H1 (cell line): ENCODE data around the gene LRRC45. TPM values are rescaled to one million over a fixed set of nuclear protein-coding genes. Genes with fewer than 3 reads are reported as not detected.
A peak's percentile ranks its signal among the peaks of the same experiment; 100 is the strongest.

Source experiments
- CTCF ChIA-PET: fragments of 300-600 bp; sonication (Branson Sonifier 250); formaldehyde crosslinking; loops from one replicate; lab custom pipeline; 2021; ENCODE audit not compliant: partially characterized antibody; lab: Charles Lee
- POLR2A ChIA-PET: fragments of 300-600 bp; sonication (Branson Sonifier 250); formaldehyde crosslinking; loops from one replicate; lab custom pipeline; 2021; ENCODE audit warnings: inconsistent platforms; ENCODE audit not compliant: partially characterized antibody; lab: Charles Lee
- DNase-seq, 2 experiments: peaks; one replicate each; pipeline versions ENCODE4 v3.0.0 to v3.0.0-alpha.2; 2010 to 2022; ENCODE audit warnings: low spot score in 2 of 2, low read depth in 1 of 2, mixed read lengths in 1 of 2
- FAIRE-seq: peaks from 2 replicates; lab custom pipeline; 2011; peaks lifted over from hg19 to GRCh38; lab: Jason Lieb, UNC
- H2AFZ ChIP-seq: 2 replicates; pipeline ENCODE4 v1.8.1; 2012; ENCODE audit warnings: low read length, inconsistent platforms
- H2AK5ac ChIP-seq: 2 replicates; pipeline ENCODE4 v1.6.1; 2013; ENCODE audit warnings: low read depth, low read length
- H2BK120ac ChIP-seq: replicated peaks from 2 replicates; pipeline ENCODE3; 2013; ENCODE audit warnings: low read depth, low read length, inconsistent platforms
- H2BK12ac ChIP-seq: 2 replicates; pipeline ENCODE4 v1.6.1; 2013; ENCODE audit warnings: low read depth, low read length
- H2BK15ac ChIP-seq: 2 replicates; pipeline ENCODE4 v1.6.1; 2013; ENCODE audit warnings: low read length
- H2BK20ac ChIP-seq: 2 replicates; pipeline ENCODE4 v1.6.1; 2013; ENCODE audit warnings: low read length
- H2BK5ac ChIP-seq: 2 replicates; pipeline ENCODE4 v1.6.1; 2013; ENCODE audit warnings: low read depth, low read length
- H3K14ac ChIP-seq: 2 replicates; pipeline ENCODE4 v1.6.1; 2013; ENCODE audit warnings: inconsistent platforms; ENCODE audit not compliant: insufficient read length
- H3K18ac ChIP-seq: 2 replicates; pipeline ENCODE4 v1.6.1; 2013; ENCODE audit warnings: low read length; ENCODE audit errors: extremely low read depth
- H3K23ac ChIP-seq: 2 replicates; pipeline ENCODE4 v1.6.1; 2013; ENCODE audit warnings: inconsistent platforms; ENCODE audit not compliant: insufficient read length
- H3K23me2 ChIP-seq: 2 replicates; pipeline ENCODE4 v1.6.1; 2013; ENCODE audit warnings: low read depth, low read length
- H3K27ac ChIP-seq: 2 replicates; pipeline ENCODE4 v1.6.1; 2011; ENCODE audit warnings: low read depth, low read length, inconsistent platforms
- H3K27me3 ChIP-seq, 4 experiments: replicated peaks in 1 of 4; 1 replicate in 1 of 4; 2 replicates in 3 of 4; pipeline versions ENCODE4 v1.6.1 to v1.8.1; 2011 to 2013; ENCODE audit warnings: low read length in 3 of 4, mild to moderate bottlenecking in 3 of 4, inconsistent platforms in 2 of 4, mixed read lengths in 2 of 4, moderate library complexity in 1 of 4; ENCODE audit not compliant: control insufficient read depth in 3 of 4, insufficient read depth in 3 of 4; ENCODE audit errors: extremely low read depth in 1 of 4
- H3K36me3 ChIP-seq, 4 experiments: 2 replicates each; pipeline versions ENCODE4 v1.6.1 to v1.8.1; 2011 to 2013; ENCODE audit warnings: mild to moderate bottlenecking in 4 of 4, low read length in 3 of 4, moderate library complexity in 2 of 4, control low read depth in 1 of 4, inconsistent platforms in 1 of 4; ENCODE audit not compliant: insufficient read depth in 4 of 4, control insufficient read depth in 2 of 4
- H3K4ac ChIP-seq: replicated peaks from 2 replicates; pipeline ENCODE3; 2013; ENCODE audit warnings: low read length, low read depth, mixed read lengths, inconsistent platforms; ENCODE audit not compliant: insufficient read length
- H3K4me1 ChIP-seq, 4 experiments: replicated peaks in 1 of 4; 1 replicate in 1 of 4; 2 replicates in 3 of 4; pipeline versions ENCODE4 v1.6.1 to v1.8.1; 2011 to 2013; ENCODE audit warnings: low read length in 3 of 4, inconsistent platforms in 2 of 4, mixed read lengths in 1 of 4; ENCODE audit not compliant: insufficient read depth in 4 of 4, control insufficient read depth in 3 of 4
- H3K4me2 ChIP-seq, 2 experiments: 2 replicates each; pipeline versions ENCODE4 v1.6.1 to v1.8.1; 2011 to 2013; ENCODE audit warnings: low read depth in 2 of 2, low read length in 2 of 2, control low read depth in 1 of 2, inconsistent platforms in 1 of 2, mild to moderate bottlenecking in 1 of 2; ENCODE audit not compliant: insufficient read depth in 1 of 2
- H3K4me3 ChIP-seq, 4 experiments: fragments of 200-600, 300-600 bp in 1 of 4; sonication (generic), shearing (Covaris generic), sonication (Bioruptor Twin) in 1 of 4; 2 replicates each; pipeline versions ENCODE4 v1.5.1 to v1.8.1; 2011 to 2016; ENCODE audit warnings: low read length in 4 of 4, low read depth in 3 of 4, control low read depth in 2 of 4, inconsistent platforms in 2 of 4, mild to moderate bottlenecking in 2 of 4, mixed read lengths in 1 of 4, moderate library complexity in 1 of 4; ENCODE audit not compliant: insufficient read depth in 2 of 4; ENCODE audit errors: extremely low read depth in 1 of 4
- H3K56ac ChIP-seq: replicated peaks from 2 replicates; pipeline ENCODE3; 2013; ENCODE audit warnings: low read depth, mild to moderate bottlenecking, mixed read lengths, low read length, inconsistent platforms; ENCODE audit not compliant: insufficient read length
- H3K79me1 ChIP-seq: 2 replicates; pipeline ENCODE4 v1.6.1; 2013; ENCODE audit warnings: low read depth, low read length, control low read depth
- H3K79me2 ChIP-seq, 2 experiments: 2 replicates each; pipeline versions ENCODE4 v1.6.1 to v1.8.1; 2012 to 2013; ENCODE audit warnings: low read length in 2 of 2, mild to moderate bottlenecking in 2 of 2, inconsistent platforms in 1 of 2; ENCODE audit not compliant: insufficient read depth in 2 of 2, control insufficient read depth in 1 of 2
- H3K9ac ChIP-seq, 4 experiments: replicated peaks in 1 of 4; 1 replicate in 1 of 4; 2 replicates in 3 of 4; pipeline versions ENCODE4 v1.6.1 to v1.8.1; 2011 to 2013; ENCODE audit warnings: low read depth in 3 of 4, low read length in 3 of 4, control low read depth in 2 of 4, mild to moderate bottlenecking in 2 of 4, moderate library complexity in 2 of 4, inconsistent platforms in 1 of 4; ENCODE audit errors: extremely low read depth in 1 of 4
- H3K9me3 ChIP-seq, 2 experiments: 2 replicates each; pipeline versions ENCODE4 v1.6.1 to v1.8.1; 2012 to 2013; ENCODE audit warnings: mild to moderate bottlenecking in 2 of 2, moderate library complexity in 2 of 2, control low read depth in 1 of 2, inconsistent platforms in 1 of 2, low read depth in 1 of 2, low read length in 1 of 2, mixed read lengths in 1 of 2; ENCODE audit not compliant: insufficient read depth in 2 of 2
- H4K20me1 ChIP-seq, 2 experiments: replicated peaks in 1 of 2; 2 replicates each; pipeline versions ENCODE3 to v1.8.1; 2011 to 2013; ENCODE audit warnings: inconsistent platforms in 2 of 2, low read length in 2 of 2, mild to moderate bottlenecking in 1 of 2; ENCODE audit not compliant: insufficient read depth in 2 of 2, control insufficient read depth in 1 of 2
- H4K5ac ChIP-seq: 2 replicates; pipeline ENCODE4 v1.6.1; 2013; ENCODE audit warnings: low read length, low read depth, mixed read lengths, inconsistent platforms; ENCODE audit not compliant: insufficient read length
- H4K8ac ChIP-seq: 2 replicates; pipeline ENCODE4 v1.8.0; 2013; ENCODE audit warnings: mild to moderate bottlenecking, moderate library complexity, low read length, inconsistent platforms; ENCODE audit not compliant: insufficient read depth; ENCODE audit errors: extremely low read depth
- H4K91ac ChIP-seq: replicated peaks from 2 replicates; pipeline ENCODE3; 2013; ENCODE audit warnings: low read length, mixed read lengths, inconsistent platforms; ENCODE audit not compliant: insufficient read length
- POLR2AphosphoS5 ChIP-seq: IDR thresholded peaks from 2 replicates; pipeline ENCODE4 v1.6.1; 2011; ENCODE audit warnings: low read depth, low read length
- SRF ChIP-seq: IDR thresholded peaks from 2 replicates; pipeline ENCODE4 v1.6.1; 2011; ENCODE audit warnings: mild to moderate bottlenecking, low read depth, low read length, moderate library complexity
- WGBS, 2 experiments: shearing (Covaris generic) in 1 of 2; methylation state at CpG; one replicate each; pipeline versions ENCODE4 v1.1.6 to v1.1.7; 2013 to 2015; ENCODE audit warnings: low lambda C conversion rate in 2 of 2, mixed read lengths in 2 of 2, inconsistent platforms in 1 of 2, low coverage in 1 of 2, missing lambda C conversion rate in 1 of 2; ENCODE audit not compliant: insufficient replicate concordance in 2 of 2, insufficient coverage in 1 of 2, insufficient read length in 1 of 2; ENCODE audit errors: extremely low coverage in 1 of 2, missing lambda C conversion rate in 1 of 2; 5-methylcytosine and 5-hydroxymethylcytosine counted together
- polyA plus RNA-seq, 7 experiments: library from polyadenylated mRNA; depleted of rRNA in 3 of 7; stranded (reverse) in 5 of 7; unstranded in 2 of 7; fragments of >200 nt in 5 of 7; fragments of 200-250 nt in 2 of 7; gene quantifications; 1 replicate in 5 of 7; 2 replicates in 1 of 7; 4 replicates in 1 of 7; pipeline versions ENCODE4 v1.2.1 to v1.2.3, GENCODE V29; 2011 to 2013; ENCODE audit warnings: missing spikeins in 2 of 7, mixed read lengths in 2 of 7
- total RNA-seq: library from RNA; stranded (reverse); fragmentation: NEBNext Ultra II Directional; extraction: Animal tissue kit (Norgen Biotek cat#: 25700); gene quantifications from 2 replicates; pipeline ENCODE4 v1.2.1, GENCODE V29; 2021

Gene LRRC45
- total and polyA plus RNA-seq, 2 of the 8 experiments (the other 6 are each of a cell fraction or from before 2014, with no cell fraction given) = 11.5 to 29.0 TPM

DNA sequence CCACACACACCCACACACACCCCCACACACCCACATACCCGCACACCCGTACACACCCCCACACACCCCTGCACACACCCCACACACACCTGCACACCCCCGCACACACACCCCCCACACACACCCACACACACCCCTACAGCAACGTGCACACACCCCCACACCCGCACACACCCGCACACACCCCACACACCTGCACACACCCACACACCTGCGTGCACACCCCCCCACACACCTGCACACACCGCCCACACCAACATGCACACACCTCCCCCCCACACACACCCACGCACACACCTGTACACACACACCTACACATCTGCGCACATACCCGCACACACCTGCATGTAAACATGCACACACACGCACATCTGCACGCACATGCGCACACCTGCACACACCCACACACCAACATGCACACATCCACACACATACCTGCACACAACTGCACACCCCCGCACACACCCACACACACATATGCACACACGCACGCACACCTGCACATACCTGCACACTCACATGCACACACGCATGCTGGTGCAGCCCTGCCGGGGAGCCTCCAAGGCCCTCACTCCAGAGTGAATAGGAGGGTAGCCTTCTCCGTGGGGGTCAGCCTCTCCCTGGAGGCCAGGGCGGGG lies 38.2 kb upstream of the LRRC45 start:
- Histone ChIP-seq H3K9ac (no peak overlapping the region), H2BK120ac (no peak overlapping the region), H3K23ac (no peak overlapping the region), H3K9me3 (no peaks in the 10 kb centered on the region), H3K4ac (no peak overlapping the region), H4K8ac (no peak overlapping the region), H3K4me1 (no peaks in the 10 kb centered on the region), H3K23me2 (peaks cover 2% of the 10 kb centered on the region; the same call in 1 of the 2 replicates), H2BK15ac (no peak overlapping the region), H3K79me1 (peaks cover 4% of the 10 kb centered on the region; the same call in 1 of the 2 replicates), H2BK12ac (no peak overlapping the region), H3K27me3 (no peaks in the 10 kb centered on the region), H3K36me3 (peaks cover 2 to 25% (median 13%) of the 10 kb centered on the region in 4 experiments; a peak in 6 of 8 replicates), H2AFZ (no peak overlapping the region), H3K4me2 (no peak overlapping the region), H3K18ac (no peak overlapping the region), H4K5ac (no peak overlapping the region), H3K4me3 (no peak overlapping the region), H2AK5ac (no peak overlapping the region), H3K79me2 (peaks cover 0 to 3% of the 10 kb centered on the region in 2 experiments; a peak in 1 of 4 replicates), H4K91ac (peak overlapping the region; percentile 30), H3K56ac (no peak overlapping the region), H2BK20ac (no peak overlapping the region), H2BK5ac (no peak overlapping the region; the same call in 1 of the 2 replicates), H3K14ac (no peak overlapping the region), H3K27ac (no peak overlapping the region), H4K20me1 (peaks cover 0 to 8% of the 10 kb centered on the region in 2 experiments)
- 95% methylated on average over 17 of the region's 21 CpGs; no CpG with 5 or more reads in 1 of the 2 experiments for WGBS, 2 experiments
- CTCF ChIA-PET = interaction anchor here (0.6 to 3.2 kb wide), 6 partner anchors 11 to 407 kb away, joined by 3 to 12 read pairs (median 4); no protein-coding TSS in a partner anchor
- FAIRE-seq (no peak), DNase-seq (no peak)
- POLR2A ChIA-PET = interaction anchor here (0.6 to 1.4 kb wide), 5 partner anchors 10 to 281 kb away, joined by 3 to 4 read pairs (median 3); partner anchors contain the start of gene MRPL12
- peak; percentile 39; the same call in 1 of the 2 replicates for TF ChIP-seq POLR2AphosphoS5
- no peak for TF ChIP-seq SRF
